ENCODE measurements around the gene ITPR3.
A peak's percentile ranks its signal among the peaks of the same experiment; 100 is the strongest.
"Not testable (repeated sequence)": the region's sequence is repeated elsewhere in the genome, so short reads cannot be mapped to it uniquely, and the experiment has no call there.

The ITPR3 gene

GRCh38 chr6:33613795-33614168, 7.3 kb upstream of the ITPR3 start:
- DNase-seq, result no peak

GRCh38 chr6:33616113-33616512, 5.0 kb upstream of the ITPR3 start:
- no peak for DNase-seq

- no peak for DNase-seq
Observed at GRCh38 chr6:33616913-33617312, 4.2 kb upstream of the ITPR3 start.

GRCh38 chr6:33619166-33619840, 1.8 kb upstream of the ITPR3 start:
- no peak for DNase-seq

GRCh38 chr6:33620158-33620855, 815 bp upstream of the ITPR3 start:
- peak; percentile 24 to 60 (median 48) for DNase-seq

- DNase-seq, result no peak
Observed at GRCh38 chr6:33621711-33622388, 728 bp downstream of the ITPR3 start.

GRCh38 chr6:33622456-33623431, 1.6 kb downstream of the ITPR3 start:
- DNase-seq, result no peak

- DNase-seq, result no peak
Observed at GRCh38 chr6:33623895-33624381, 2.8 kb downstream of the ITPR3 start.

- DNase-seq, result no peak
Observed at GRCh38 chr6:33624856-33625255, 3.7 kb downstream of the ITPR3 start.

GRCh38 chr6:33627876-33628275, 6.8 kb downstream of the ITPR3 start:
- DNase-seq, result no peak

GRCh38 chr6:33628401-33628964, 7.4 kb downstream of the ITPR3 start:
- DNase-seq, result no peak

GRCh38 chr6:33630014-33630413, 8.9 kb downstream of the ITPR3 start:
- DNase-seq, result no peak

GRCh38 chr6:33631521-33631920, 10.4 kb downstream of the ITPR3 start:
- not testable (repeated sequence) for DNase-seq

- DNase-seq, result no peak
Observed at GRCh38 chr6:33631971-33632557, 10.9 kb downstream of the ITPR3 start.

GRCh38 chr6:33632558-33633039, 11.5 kb downstream of the ITPR3 start:
- peak; percentile 60 to 77 (median 65) for DNase-seq

- no peak for DNase-seq
Observed at GRCh38 chr6:33633084-33633461, 12.0 kb downstream of the ITPR3 start.

GRCh38 chr6:33633462-33634158, 12.5 kb downstream of the ITPR3 start:
- peak; percentile 58 to 89 (median 74) for DNase-seq

GRCh38 chr6:33634161-33634727, 13.1 kb downstream of the ITPR3 start:
- no peak for DNase-seq

GRCh38 chr6:33634946-33635345, 13.8 kb downstream of the ITPR3 start:
- no peak for DNase-seq

- DNase-seq, result no peak
Observed at GRCh38 chr6:33636655-33637054, 15.5 kb downstream of the ITPR3 start.

GRCh38 chr6:33638556-33638955, 17.4 kb downstream of the ITPR3 start:
- DNase-seq, result no peak
